Measurements from ENCODE around the gene SCYL2. TPM values are rescaled to one million over a fixed set of nuclear protein-coding genes. Genes with fewer than 3 reads are reported as not detected.

SCYL2 gene
- polyA plus RNA-seq, 6 donors from 2014 or later, result 18.9 to 25.1 (median 21.7) TPM

GRCh38 chr12:100345020-100345767, 78.2 kb downstream of the SCYL2 start:
- Mint-ChIP-seq H3K4me3 (no peak overlapping the region), H3K9me3 (peaks cover 0 to 5% (median 3%) of the 10 kb centered on the region in 7 donors), H3K36me3 (peaks cover 5 to 9% of the 10 kb centered on the region in 2 donors), H3K27me3 (no peaks in the 10 kb centered on the region), H3K27ac (no peak overlapping the region), H3K4me1 (no peaks in the 10 kb centered on the region)
- ATAC-seq (ENCODE audit: low read depth in 2 of 2), result no peak
- DNase-seq, result no peak

GRCh38 chr12:100346660-100347059, 79.7 kb downstream of the SCYL2 start:
- Mint-ChIP-seq H3K4me3 (no peak overlapping the region), H3K27ac (no peak overlapping the region), H3K27me3 (peaks cover 0 to under 1% (median 0%) of the 10 kb centered on the region in 3 donors)

GRCh38 chr12:100348657-100349454, 81.9 kb downstream of the SCYL2 start:
- DNase-seq (no peak), ATAC-seq (ENCODE audit: low read depth in 2 of 2) (no peak)
- H3K36me3 Mint-ChIP-seq, result peaks cover 0 to 7% of the 10 kb centered on the region in 2 donors
- no peak overlapping the region for H3K27ac Mint-ChIP-seq
- H3K4me3 Mint-ChIP-seq, result no peak overlapping the region
- H3K4me1 Mint-ChIP-seq, result no peaks in the 10 kb centered on the region
- peaks cover 0 to 5% (median 0%) of the 10 kb centered on the region in 7 donors for H3K9me3 Mint-ChIP-seq
- H3K27me3 Mint-ChIP-seq, result peaks cover 4 to 13% (median 8%) of the 10 kb centered on the region in 3 donors

More at GRCh38 chr12:100346660-100347059, 79.7 kb downstream of the SCYL2 start:
- DNase-seq, result no peak
- no peak for ATAC-seq (ENCODE audit: low read depth in 2 of 2)
- Mint-ChIP-seq H3K9me3 (peaks cover 0 to 5% (median 3%) of the 10 kb centered on the region in 7 donors), H3K36me3 (peaks cover 5 to 9% of the 10 kb centered on the region in 2 donors), H3K4me1 (no peaks in the 10 kb centered on the region)

- peaks cover 0 to 5% (median 0%) of the 10 kb centered on the region in 7 donors for H3K9me3 Mint-ChIP-seq
- peaks cover 0 to 8% of the 10 kb centered on the region in 2 donors for H3K36me3 Mint-ChIP-seq
- DNase-seq (no peak), ATAC-seq (ENCODE audit: low read depth in 2 of 2) (no peak)
- H3K4me1 Mint-ChIP-seq, result no peaks in the 10 kb centered on the region
- peaks cover 44 to 57% (median 57%) of the 10 kb centered on the region in 3 donors for H3K27me3 Mint-ChIP-seq
- no peak within 1 kb of the TSS for H3K27ac Mint-ChIP-seq
- no peak within 1 kb of the TSS for H3K4me3 Mint-ChIP-seq
Observed at GRCh38 chr12:100356644-100357223, 89.8 kb downstream of the SCYL2 start, which contains the start of gene SLC17A8. TSS of gene SLC17A8 (plus strand) at chr12:100357074. CDS start at chr12:100357392, 318 bp downstream.

- Mint-ChIP-seq H3K27ac (no peak overlapping the region), H3K27me3 (peaks cover 44 to 48% (median 46%) of the 10 kb centered on the region in 3 donors), H3K4me3 (no peak overlapping the region), H3K9me3 (no peaks in the 10 kb centered on the region), H3K36me3 (no peaks in the 10 kb centered on the region), H3K4me1 (no peaks in the 10 kb centered on the region)
- ATAC-seq (ENCODE audit: low read depth in 2 of 2), result no peak
- no peak for DNase-seq
Observed at GRCh38 chr12:100359248-100359647, 92.3 kb downstream of the SCYL2 start.

GRCh38 chr12:100359822-100360221, 92.8 kb downstream of the SCYL2 start:
- Mint-ChIP-seq H3K36me3 (no peaks in the 10 kb centered on the region), H3K4me3 (no peak overlapping the region), H3K27ac (no peak overlapping the region), H3K9me3 (peaks cover 0 to 5% (median 0%) of the 10 kb centered on the region in 7 donors), H3K4me1 (no peaks in the 10 kb centered on the region), H3K27me3 (peaks cover 43 to 48% (median 46%) of the 10 kb centered on the region in 3 donors)
- DNase-seq (no peak), ATAC-seq (ENCODE audit: low read depth in 2 of 2) (no peak)

GRCh38 chr12:100360450-100360849, 93.5 kb downstream of the SCYL2 start:
- Mint-ChIP-seq H3K9me3 (peaks cover 0 to 5% (median 0%) of the 10 kb centered on the region in 7 donors), H3K27me3 (peaks cover 38 to 44% (median 42%) of the 10 kb centered on the region in 3 donors)

GRCh38 chr12:100364324-100364723, 97.3 kb downstream of the SCYL2 start:
- H3K4me1 Mint-ChIP-seq, result no peaks in the 10 kb centered on the region
- H3K27ac Mint-ChIP-seq, result no peak overlapping the region
- H3K9me3 Mint-ChIP-seq, result peaks cover 0 to 5% (median 0%) of the 10 kb centered on the region in 7 donors
- DNase-seq, result no peak
- no peak for ATAC-seq (ENCODE audit: low read depth in 2 of 2)
- peaks cover 35 to 37% (median 36%) of the 10 kb centered on the region in 3 donors for H3K27me3 Mint-ChIP-seq
- no peaks in the 10 kb centered on the region for H3K36me3 Mint-ChIP-seq
- no peak overlapping the region for H3K4me3 Mint-ChIP-seq

More at GRCh38 chr12:100360450-100360849, 93.5 kb downstream of the SCYL2 start:
- Mint-ChIP-seq H3K27ac (no peak overlapping the region), H3K36me3 (no peaks in the 10 kb centered on the region), H3K4me1 (no peaks in the 10 kb centered on the region), H3K4me3 (peak overlapping the region in 1 of 8 donors; percentile 16)
- ATAC-seq (ENCODE audit: low read depth in 2 of 2), result no peak
- no peak for DNase-seq

GRCh38 chr12:100365411-100365810, 98.4 kb downstream of the SCYL2 start:
- H3K27me3 Mint-ChIP-seq, result peaks cover 34 to 39% (median 38%) of the 10 kb centered on the region in 3 donors
- ATAC-seq (ENCODE audit: low read depth in 2 of 2), result no peak
- no peak overlapping the region for H3K4me3 Mint-ChIP-seq
- no peak for DNase-seq
- no peaks in the 10 kb centered on the region for H3K4me1 Mint-ChIP-seq
- H3K9me3 Mint-ChIP-seq, result peaks cover 0 to 6% (median 4%) of the 10 kb centered on the region in 7 donors
- H3K36me3 Mint-ChIP-seq, result no peaks in the 10 kb centered on the region
- no peak overlapping the region for H3K27ac Mint-ChIP-seq

- Mint-ChIP-seq H3K9me3 (peaks cover 0 to 6% (median 4%) of the 10 kb centered on the region in 7 donors), H3K4me1 (no peaks in the 10 kb centered on the region), H3K27me3 (peaks cover 21 to 27% (median 24%) of the 10 kb centered on the region in 3 donors), H3K27ac (no peak overlapping the region), H3K36me3 (no peaks in the 10 kb centered on the region), H3K4me3 (no peak overlapping the region)
- DNase-seq (no peak), ATAC-seq (ENCODE audit: low read depth in 2 of 2) (no peak)
Observed at GRCh38 chr12:100368066-100368465, 101.1 kb downstream of the SCYL2 start.

- H3K36me3 Mint-ChIP-seq, result no peaks in the 10 kb centered on the region
- no peak overlapping the region for H3K27ac Mint-ChIP-seq
- H3K4me3 Mint-ChIP-seq, result no peak overlapping the region
- peaks cover 0 to 6% (median 0%) of the 10 kb centered on the region in 7 donors for H3K9me3 Mint-ChIP-seq
- no peaks in the 10 kb centered on the region for H3K4me1 Mint-ChIP-seq
- H3K27me3 Mint-ChIP-seq, result peaks cover 22 to 24% (median 24%) of the 10 kb centered on the region in 3 donors
- ATAC-seq (ENCODE audit: low read depth in 2 of 2) (no peak), DNase-seq (no peak)
Observed at GRCh38 chr12:100371146-100371545, 104.2 kb downstream of the SCYL2 start.

- H3K27me3 Mint-ChIP-seq, result peaks cover 19 to 28% (median 21%) of the 10 kb centered on the region in 3 donors
- no peaks in the 10 kb centered on the region for H3K36me3 Mint-ChIP-seq
- H3K4me3 Mint-ChIP-seq, result no peak overlapping the region
- DNase-seq, result no peak
- no peaks in the 10 kb centered on the region for H3K4me1 Mint-ChIP-seq
- no peak for ATAC-seq (ENCODE audit: low read depth in 2 of 2)
- peaks cover 0 to 6% (median 0%) of the 10 kb centered on the region in 7 donors for H3K9me3 Mint-ChIP-seq
- H3K27ac Mint-ChIP-seq, result no peak overlapping the region
Observed at GRCh38 chr12:100372853-100373640, 106.1 kb downstream of the SCYL2 start.
